GM12865 (cell line): ENCODE results near the gene SUPT6H.

Source experiments
- DNase-seq: peaks from one replicate; pipeline ENCODE4 v3.0.0; 2010; ENCODE audit warnings: low read depth
- H3K4me3 ChIP-seq: 2 replicates; pipeline ENCODE4 v1.5.1; 2011; ENCODE audit warnings: mild to moderate bottlenecking, low read depth, low read length, control low read depth
- TF ChIP-seq, protein P1 (sequence below): IDR thresholded peaks from 2 replicates; pipeline ENCODE4 v1.5.1; 2011; ENCODE audit warnings: low read length, control low read depth, low read depth, inconsistent platforms; ENCODE audit not compliant: insufficient read depth; ENCODE audit errors: missing control alignments

SUPT6H gene

DNA sequence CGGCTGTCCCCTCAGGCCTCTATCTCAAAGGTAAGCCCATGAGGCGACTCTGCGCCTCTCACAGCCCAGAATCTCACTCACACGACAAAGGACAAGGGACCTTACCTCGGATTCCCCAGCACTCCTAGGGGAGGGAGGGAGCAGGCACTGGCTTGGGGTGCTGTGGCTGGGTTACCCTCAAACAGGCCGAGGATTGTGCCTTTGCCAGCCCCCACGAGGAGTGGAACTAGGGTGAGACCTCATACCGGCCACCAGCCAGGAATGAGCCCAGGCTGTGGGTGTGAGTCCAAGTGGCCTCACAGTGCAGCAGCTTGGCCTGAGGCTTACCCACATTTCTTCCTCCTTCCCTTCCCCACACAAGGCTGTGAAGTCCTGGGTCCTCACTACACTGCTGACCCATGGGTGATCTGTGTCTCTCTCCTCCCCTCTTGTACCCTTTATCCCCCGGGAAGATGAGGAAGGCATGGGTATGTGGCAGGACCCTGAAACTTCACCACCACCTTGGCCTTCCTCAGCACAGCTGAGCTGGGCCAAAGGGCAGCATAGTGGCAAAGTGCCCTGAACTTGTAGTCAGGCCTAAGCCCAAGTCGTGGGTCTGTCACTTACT, 43.8 kb downstream of the SUPT6H start:
- no peak overlapping the region for H3K4me3 ChIP-seq
- no peak for DNase-seq
- TF ChIP-seq, protein P1, sequence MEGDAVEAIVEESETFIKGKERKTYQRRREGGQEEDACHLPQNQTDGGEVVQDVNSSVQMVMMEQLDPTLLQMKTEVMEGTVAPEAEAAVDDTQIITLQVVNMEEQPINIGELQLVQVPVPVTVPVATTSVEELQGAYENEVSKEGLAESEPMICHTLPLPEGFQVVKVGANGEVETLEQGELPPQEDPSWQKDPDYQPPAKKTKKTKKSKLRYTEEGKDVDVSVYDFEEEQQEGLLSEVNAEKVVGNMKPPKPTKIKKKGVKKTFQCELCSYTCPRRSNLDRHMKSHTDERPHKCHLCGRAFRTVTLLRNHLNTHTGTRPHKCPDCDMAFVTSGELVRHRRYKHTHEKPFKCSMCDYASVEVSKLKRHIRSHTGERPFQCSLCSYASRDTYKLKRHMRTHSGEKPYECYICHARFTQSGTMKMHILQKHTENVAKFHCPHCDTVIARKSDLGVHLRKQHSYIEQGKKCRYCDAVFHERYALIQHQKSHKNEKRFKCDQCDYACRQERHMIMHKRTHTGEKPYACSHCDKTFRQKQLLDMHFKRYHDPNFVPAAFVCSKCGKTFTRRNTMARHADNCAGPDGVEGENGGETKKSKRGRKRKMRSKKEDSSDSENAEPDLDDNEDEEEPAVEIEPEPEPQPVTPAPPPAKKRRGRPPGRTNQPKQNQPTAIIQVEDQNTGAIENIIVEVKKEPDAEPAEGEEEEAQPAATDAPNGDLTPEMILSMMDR: no peak

DNA sequence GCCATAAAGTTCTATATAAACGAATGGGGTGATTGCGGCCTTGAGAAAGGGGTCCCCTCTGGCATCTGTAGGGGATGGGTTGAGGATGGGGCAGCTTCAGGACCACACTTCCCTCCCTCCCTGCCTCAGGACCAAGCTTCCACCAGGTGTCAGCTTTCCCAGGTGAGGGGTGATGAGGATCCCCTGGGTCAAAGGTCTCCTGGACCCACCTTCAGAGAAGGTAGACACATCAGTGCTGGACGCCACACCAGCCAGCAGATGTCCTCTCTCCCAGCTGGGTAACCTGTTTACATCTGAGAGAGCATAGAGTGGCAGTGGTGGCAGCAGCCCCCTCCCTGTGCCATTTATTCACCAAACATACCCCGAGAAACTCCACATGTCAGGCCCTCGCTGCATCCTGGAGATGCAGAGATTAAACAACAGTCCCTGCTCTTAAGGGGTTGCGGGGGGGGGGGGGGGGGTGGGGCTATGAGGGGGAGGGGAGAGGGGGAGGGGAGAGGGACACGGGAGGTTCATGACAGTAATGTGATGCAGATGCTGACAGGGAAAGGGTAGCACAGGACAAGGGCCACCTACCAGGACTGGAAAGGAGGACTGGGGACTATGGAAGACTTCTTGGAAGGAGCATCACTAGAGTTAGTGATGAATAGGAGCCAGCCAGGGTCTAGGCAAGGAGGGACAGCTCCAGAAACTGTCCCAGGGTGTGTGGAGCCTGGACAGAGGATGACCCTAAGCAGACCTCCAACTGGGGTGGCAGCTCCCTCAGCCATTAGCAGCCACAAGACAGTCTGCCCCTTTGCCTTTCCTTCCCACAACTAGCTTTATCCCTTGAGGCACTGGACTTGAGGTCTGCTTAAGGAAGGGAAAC, 44.7 kb downstream of the SUPT6H start:
- TF ChIP-seq, protein P1: no peak
- no peak overlapping the region for H3K4me3 ChIP-seq
- no peak for DNase-seq

DNA sequence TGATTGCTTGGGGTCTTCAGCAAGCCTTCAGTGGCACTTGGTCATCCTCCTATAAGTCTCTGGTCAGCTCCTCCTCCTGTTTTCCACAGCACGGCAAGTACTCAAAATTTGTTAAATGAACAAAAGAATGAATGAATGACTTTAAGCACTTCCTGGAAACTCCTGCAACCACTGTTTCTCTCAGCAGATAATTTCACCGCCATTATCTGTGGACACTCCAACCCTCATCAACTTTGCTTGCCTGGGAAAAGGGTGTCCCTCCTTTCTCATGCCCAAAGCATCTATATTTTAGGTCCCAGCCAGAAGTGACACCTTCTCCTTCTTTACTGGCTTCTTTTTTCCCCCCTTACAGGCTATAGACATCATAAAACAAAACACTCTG, 45.3 kb downstream of the SUPT6H start:
- no peak for DNase-seq
- TF ChIP-seq, protein P1: no peak
- H3K4me3 ChIP-seq: no peak overlapping the region

DNA sequence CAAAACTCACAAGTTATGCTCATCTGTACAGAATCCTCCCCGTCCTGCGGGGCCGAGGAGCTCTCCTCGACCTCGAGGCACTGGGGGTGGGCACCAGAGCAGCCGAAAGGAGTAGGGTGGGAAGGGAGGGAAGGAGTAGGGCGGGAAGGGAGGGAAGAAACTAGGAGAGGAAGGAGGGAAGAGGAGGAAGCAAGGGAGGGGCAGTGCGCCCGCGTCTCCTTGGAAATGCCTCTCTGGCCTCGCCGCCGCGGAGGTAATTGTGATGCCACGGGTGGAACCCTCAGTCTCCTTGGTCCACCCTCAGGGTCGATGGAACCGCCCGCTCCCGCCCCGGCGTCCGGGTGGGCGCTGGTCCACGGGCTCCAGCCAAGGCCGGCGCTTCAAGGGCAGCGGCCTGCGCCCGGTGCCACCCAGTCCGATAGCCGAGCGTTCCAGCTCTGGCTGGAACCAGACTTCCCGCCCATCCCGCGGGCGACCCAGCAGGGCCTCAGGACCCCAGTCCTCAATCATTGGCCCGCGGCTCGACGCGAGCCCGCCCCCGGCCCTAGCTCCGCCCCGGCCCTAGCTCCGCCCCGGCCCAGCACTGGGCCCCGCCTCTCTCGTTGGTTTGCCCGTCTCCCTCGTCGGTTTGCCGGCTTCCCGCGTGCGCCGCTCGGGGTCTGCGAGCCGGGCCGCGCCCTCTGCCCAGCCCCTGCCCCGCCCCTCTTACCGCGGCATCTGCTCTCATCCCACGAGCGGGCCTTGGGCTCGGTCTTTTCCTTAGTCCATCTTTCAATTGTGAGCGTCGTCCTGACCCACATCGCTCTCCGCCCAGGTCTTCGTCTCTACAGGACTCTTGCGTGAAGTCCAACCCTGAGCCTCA, 49.1 kb downstream of the SUPT6H start:
- TF ChIP-seq, protein P1: no peak
- peak; percentile 91 for DNase-seq
- H3K4me3 ChIP-seq: peak overlapping the region; percentile 89

DNA sequence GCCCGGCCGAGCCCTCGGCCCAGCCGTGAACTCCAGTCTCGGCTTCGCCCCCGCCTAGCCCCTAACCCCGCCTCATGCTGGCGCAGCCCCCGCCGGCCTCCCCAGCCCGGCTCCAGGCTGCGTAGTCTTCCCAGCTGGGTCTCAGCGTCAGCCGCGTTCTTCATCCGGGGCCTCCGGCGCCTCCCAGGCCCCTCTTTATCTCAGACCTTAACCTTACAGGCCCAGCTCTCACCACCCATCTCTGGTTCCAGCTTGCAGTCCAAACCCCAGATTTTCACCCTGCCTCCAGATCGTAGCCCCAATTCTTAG, 49.7 kb downstream of the SUPT6H start, which contains the start of gene PROCA1:
PROCA1 (minus strand) TSS at position 166 of the 309 bp plus-strand sequence. CDS start 228 bp downstream, outside the sequence.
- no peak for DNase-seq
- peak within 1 kb of the TSS; percentile 89 for H3K4me3 ChIP-seq
- TF ChIP-seq, protein P1: no peak

DNA sequence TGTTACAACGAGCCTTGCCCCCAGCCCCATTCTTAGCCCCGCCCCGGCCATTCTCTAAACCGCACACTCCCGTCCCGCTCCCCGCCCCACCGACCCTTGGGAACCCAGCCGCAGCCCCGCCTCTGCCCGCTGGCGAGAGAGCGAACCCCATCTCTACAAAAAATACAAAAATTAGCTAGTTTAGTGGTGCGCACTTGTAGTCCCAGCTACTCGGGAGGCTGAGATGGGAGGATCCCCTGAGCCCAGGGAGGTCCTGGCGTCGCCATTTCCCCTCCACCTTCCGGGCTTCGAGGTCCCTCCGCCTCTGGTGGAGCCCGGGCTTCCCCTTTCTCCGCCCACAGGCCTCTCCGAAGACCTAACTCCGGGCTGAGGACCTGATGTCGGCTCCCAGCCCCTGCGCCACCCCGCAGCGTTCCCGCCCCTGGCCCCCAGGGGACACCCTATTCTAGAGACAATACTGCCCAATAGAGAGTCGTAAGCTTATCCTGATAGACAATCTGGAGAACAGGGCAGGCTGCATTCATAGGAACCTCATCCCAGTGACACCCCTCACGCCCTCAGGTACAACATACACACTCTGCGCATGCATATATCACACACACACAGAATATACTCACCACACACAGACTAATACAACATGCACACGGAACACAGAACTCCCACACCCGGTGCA, 50.2 kb downstream of the SUPT6H start:
- peak; percentile 81 for DNase-seq
- peak overlapping the region; percentile 89 for H3K4me3 ChIP-seq
- TF ChIP-seq, protein P1: peak; percentile 8
